Activated T-cell treated with anti-CD3 and anti-CD28 coated beads, Interleukin-2, amount 50 U/mL, for 24 hours (primary cell): Measurements from ENCODE around the gene SPANXB1.
"Not testable (repeated sequence)": the region's sequence is repeated elsewhere in the genome, so short reads cannot be mapped to it uniquely, and the experiment has no call there.

Experiments
- DNase-seq: peaks from one replicate; pipeline ENCODE4 v3.0.0-alpha.2; 2020
- H3K27ac Mint-ChIP-seq: 2 replicates; pipeline ENCODE4 v1.8.0; 2020; ENCODE audit warnings: mild to moderate bottlenecking, mixed read lengths
- H3K27me3 Mint-ChIP-seq: 2 replicates; pipeline ENCODE4 v1.8.0; 2020; ENCODE audit warnings: mixed read lengths
- H3K36me3 Mint-ChIP-seq: 2 replicates; pipeline ENCODE4 v1.8.0; 2020; ENCODE audit warnings: low read depth, mixed read lengths
- H3K4me1 Mint-ChIP-seq: 2 replicates; pipeline ENCODE4 v1.8.0; 2020; ENCODE audit warnings: low read depth, mixed read lengths
- H3K4me3 Mint-ChIP-seq: 2 replicates; pipeline ENCODE4 v1.8.0; 2020; ENCODE audit warnings: mild to moderate bottlenecking, moderate library complexity, mixed read lengths
- H3K9me3 Mint-ChIP-seq: 2 replicates; pipeline ENCODE4 v1.8.0; 2020; ENCODE audit warnings: mixed read lengths

Gene SPANXB1, protein sequence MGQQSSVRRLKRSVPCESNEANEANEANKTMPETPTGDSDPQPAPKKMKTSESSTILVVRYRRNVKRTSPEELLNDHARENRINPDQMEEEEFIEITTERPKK

DNA sequence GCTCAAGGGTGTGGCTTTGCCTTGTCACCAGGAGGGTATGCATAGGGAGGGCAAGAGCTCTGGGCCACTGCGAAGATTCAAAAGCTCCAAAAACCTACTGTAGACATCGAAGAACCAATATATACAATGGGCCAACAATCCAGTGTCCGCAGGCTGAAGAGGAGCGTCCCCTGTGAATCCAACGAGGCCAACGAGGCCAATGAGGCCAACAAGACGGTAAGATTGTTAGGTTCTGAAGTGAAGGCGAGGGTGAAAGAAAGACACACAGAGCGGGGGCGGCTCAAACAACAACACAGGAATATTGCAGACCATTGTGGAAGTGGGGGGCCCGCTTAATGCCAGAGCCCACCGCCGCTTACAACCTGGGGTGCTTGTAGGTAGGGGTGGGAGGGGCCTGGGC lies at the start of gene SPANXB1:
Gene SPANXB1 (plus strand): TSS at position 27 of the 400 bp plus-strand sequence. CDS start 100 bp downstream, at position 127.
- H3K4me1 Mint-ChIP-seq, H3K27me3 Mint-ChIP-seq, DNase-seq, H3K36me3 Mint-ChIP-seq, H3K9me3 Mint-ChIP-seq, H3K4me3 Mint-ChIP-seq, H3K27ac Mint-ChIP-seq: not testable (repeated sequence)

DNA sequence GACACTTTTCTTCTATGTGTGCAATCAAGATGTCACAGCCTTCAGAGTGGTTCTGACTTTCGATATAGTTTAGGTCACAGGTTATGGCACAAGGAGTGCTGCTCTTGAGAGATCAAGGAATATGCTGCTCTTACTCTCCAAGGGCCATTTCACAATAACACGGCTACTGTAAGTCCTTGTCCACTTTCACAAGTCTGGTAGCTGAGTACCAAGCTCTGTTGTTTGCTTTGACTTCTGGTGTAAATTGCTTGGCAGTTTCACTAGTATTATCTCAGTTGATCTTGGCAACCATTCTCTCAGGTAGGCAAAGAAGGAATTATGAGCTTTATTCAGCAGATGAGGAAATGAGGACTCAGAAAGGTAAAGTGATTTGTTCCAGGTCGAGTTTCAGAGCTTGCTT lies 35.4 kb upstream of the SPANXB1 start:
- no peak overlapping the region for H3K4me3 Mint-ChIP-seq
- H3K4me1 Mint-ChIP-seq = no peaks in the 10 kb centered on the region
- no peak for DNase-seq
- H3K36me3 Mint-ChIP-seq = no peaks in the 10 kb centered on the region
- peaks cover 2% of the 10 kb centered on the region for H3K9me3 Mint-ChIP-seq
- H3K27me3 Mint-ChIP-seq = no peaks in the 10 kb centered on the region
- no peak overlapping the region for H3K27ac Mint-ChIP-seq

- Mint-ChIP-seq H3K4me3 (no peak overlapping the region), H3K27ac (no peak overlapping the region), H3K4me1 (no peaks in the 10 kb centered on the region), H3K36me3 (no peaks in the 10 kb centered on the region), H3K27me3 (no peaks in the 10 kb centered on the region), H3K9me3 (no peaks in the 10 kb centered on the region)
- no peak for DNase-seq
Observed at GRCh38 chrX:140971099-140971795, 31.1 kb upstream of the SPANXB1 start.

GRCh38 chrX:140975472-140975871 lies 26.9 kb upstream of the SPANXB1 start:
- Mint-ChIP-seq H3K4me3 (no peak overlapping the region), H3K27me3 (peaks cover 8% of the 10 kb centered on the region), H3K27ac (no peak overlapping the region)

GRCh38 chrX:140980271-140980670 lies 22.1 kb upstream of the SPANXB1 start:
- no peak overlapping the region for H3K27ac Mint-ChIP-seq
- no peak for DNase-seq
- no peak overlapping the region for H3K4me3 Mint-ChIP-seq
- H3K27me3 Mint-ChIP-seq = peaks cover 17% of the 10 kb centered on the region
- no peaks in the 10 kb centered on the region for H3K4me1 Mint-ChIP-seq
- no peaks in the 10 kb centered on the region for H3K36me3 Mint-ChIP-seq
- H3K9me3 Mint-ChIP-seq = no peaks in the 10 kb centered on the region

More at GRCh38 chrX:140975472-140975871, 26.9 kb upstream of the SPANXB1 start:
- no peaks in the 10 kb centered on the region for H3K4me1 Mint-ChIP-seq
- no peaks in the 10 kb centered on the region for H3K9me3 Mint-ChIP-seq
- no peaks in the 10 kb centered on the region for H3K36me3 Mint-ChIP-seq
- DNase-seq = no peak

GRCh38 chrX:140983730-140984129 lies 18.7 kb upstream of the SPANXB1 start:
- Mint-ChIP-seq H3K4me1 (no peaks in the 10 kb centered on the region), H3K27me3 (peaks cover 18% of the 10 kb centered on the region), H3K36me3 (no peaks in the 10 kb centered on the region), H3K9me3 (no peaks in the 10 kb centered on the region), H3K27ac (no peak overlapping the region), H3K4me3 (no peak overlapping the region)
- no peak for DNase-seq

GRCh38 chrX:141005243-141005642 lies 2.8 kb downstream of the SPANXB1 start:
- not testable (repeated sequence) for H3K27me3 Mint-ChIP-seq, H3K4me3 Mint-ChIP-seq, H3K27ac Mint-ChIP-seq, DNase-seq, H3K4me1 Mint-ChIP-seq, H3K36me3 Mint-ChIP-seq, H3K9me3 Mint-ChIP-seq

DNA sequence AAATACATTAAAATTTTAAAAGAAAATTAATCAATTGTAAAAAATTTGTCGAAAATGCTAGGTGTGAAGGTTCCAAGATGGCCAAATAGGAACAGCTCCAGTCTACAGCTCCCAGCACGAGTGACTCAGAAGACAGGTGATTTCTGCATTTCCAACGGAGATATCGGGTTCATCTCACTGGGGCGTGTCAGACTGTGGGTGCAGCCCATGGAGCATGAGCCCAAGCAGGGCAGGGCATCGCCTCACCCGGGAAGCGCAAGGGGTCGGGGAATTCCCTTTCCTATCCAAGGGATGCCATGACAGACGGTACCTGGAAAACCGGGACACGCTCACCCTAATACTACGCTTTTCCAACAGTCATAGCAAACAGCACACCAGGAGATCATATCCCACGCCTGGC lies 41.9 kb downstream of the SPANXB1 start:
- not testable (repeated sequence) for H3K27ac Mint-ChIP-seq, H3K4me3 Mint-ChIP-seq, H3K27me3 Mint-ChIP-seq, H3K4me1 Mint-ChIP-seq, DNase-seq, H3K36me3 Mint-ChIP-seq, H3K9me3 Mint-ChIP-seq

DNA sequence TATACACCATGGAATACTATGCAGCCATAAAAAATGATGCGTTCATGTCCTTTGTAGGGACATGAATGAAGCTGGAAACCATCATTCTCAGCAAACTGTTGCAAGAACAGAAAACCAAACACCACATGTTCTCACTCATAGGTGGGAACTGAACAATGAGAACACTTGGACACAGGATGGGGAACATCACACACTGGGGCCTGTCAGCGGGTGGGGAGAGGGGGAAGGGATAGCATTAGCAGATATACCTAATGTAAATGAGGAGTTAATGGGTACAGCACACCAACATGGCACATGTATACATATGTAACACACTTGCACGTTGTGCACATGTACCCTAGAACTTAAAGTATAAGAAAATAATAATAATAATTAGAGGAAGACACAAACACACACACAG lies 47.5 kb downstream of the SPANXB1 start:
- not testable (repeated sequence) for DNase-seq, H3K4me3 Mint-ChIP-seq, H3K36me3 Mint-ChIP-seq, H3K27me3 Mint-ChIP-seq, H3K27ac Mint-ChIP-seq, H3K9me3 Mint-ChIP-seq, H3K4me1 Mint-ChIP-seq

- H3K36me3 Mint-ChIP-seq, H3K4me1 Mint-ChIP-seq, H3K27me3 Mint-ChIP-seq, DNase-seq, H3K27ac Mint-ChIP-seq, H3K4me3 Mint-ChIP-seq, H3K9me3 Mint-ChIP-seq: not testable (repeated sequence)
Observed at GRCh38 chrX:141052098-141052497, 49.7 kb downstream of the SPANXB1 start.
